Adrenal gland (tissue), 12 donors: Measurements from ENCODE around the gene ADIPOR2. TPM values are rescaled to one million over a fixed set of nuclear protein-coding genes. Genes with fewer than 3 reads are reported as not detected.

Experiments used
- DNase-seq, 7 donors: peaks; one replicate each; pipeline ENCODE4 v3.0.0-alpha.2; 2019 to 2020
- H3K27ac ChIP-seq, 5 donors: fragments of 200-600 bp; sonication (generic) in 4 of 5; 1 replicate in 3 of 5; 2 replicates in 2 of 5; pipeline versions ENCODE4 v1.5.1 to v1.8.0; 2016 to 2020; ENCODE audit warnings: mild to moderate bottlenecking in 1 of 5
- H3K27me3 ChIP-seq: fragments of 200-600 bp; 2 replicates; pipeline ENCODE4 v1.8.0; 2021
- H3K36me3 ChIP-seq, 2 donors: fragments of 200-600 bp; replicated peaks in 1 of 2; 1 replicate in 1 of 2; 2 replicates in 1 of 2; pipeline versions ENCODE4 v1.5.1 to v1.8.0; 2018 to 2022
- H3K4me1 ChIP-seq, 2 donors: fragments of 200-600 bp; replicated peaks in 1 of 2; 1 replicate in 1 of 2; 2 replicates in 1 of 2; pipeline versions ENCODE4 v1.5.1 to v1.8.0; 2018 to 2021
- H3K4me3 ChIP-seq, 4 donors: fragments of 200-600 bp; sonication (generic) in 3 of 4; one replicate each; pipeline ENCODE4 v1.5.1; 2016 to 2018
- H3K9me3 ChIP-seq, 3 donors: fragments of 200-600 bp; sonication (generic) in 1 of 3; replicated peaks in 1 of 3; 1 replicate in 2 of 3; 2 replicates in 1 of 3; pipeline versions ENCODE4 v1.5.1 to v1.8.0; 2016 to 2021
- CTCF ChIP-seq, 6 experiments: fragments of 450-650 bp in 4 of 6; fragments of 200-600 bp in 2 of 6; sonication (generic) in 1 of 6; IDR thresholded peaks; 1 replicate in 5 of 6; 2 replicates in 1 of 6; pipeline versions ENCODE4 v1.5.1 to v1.8.0; 2016 to 2021; ENCODE audit warnings: antibody characterized with exemption in 6 of 6, mild to moderate bottlenecking in 2 of 6, moderate library complexity in 1 of 6
- POLR2A ChIP-seq, 2 donors: fragments of 450-650 bp; IDR thresholded peaks; one replicate each; pipeline ENCODE4 v1.6.1; 2017; ENCODE audit warnings: antibody characterized with exemption in 2 of 2, mild to moderate bottlenecking in 2 of 2, moderate library complexity in 1 of 2
- WGBS, 4 donors: extraction: QIAGEN DNeasy Blood & Tissue Kit in 2 of 4; methylation state at CpG; one replicate each; pipeline versions ENCODE4 v1.1.5 to v1.1.7; 2013 to 2017; 5-methylcytosine and 5-hydroxymethylcytosine counted together
- intact Hi-C, 2 donors: fragments of 100-400 bp; cut with DNase I; formaldehyde crosslinking; loops; one replicate each; pipeline versions ENCODE4 v1.14.1 to v1.15.0; 2022 to 2023
- polyA plus RNA-seq, 3 donors: library from polyadenylated mRNA; stranded (reverse); fragments of 200-250 nt in 2 of 3; fragments of 350-450 nt in 1 of 3; fragmentation: Illumina TruSeq in 1 of 3; extraction: RNeasy Lipid Tissue Mini Kit (QIAGEN cat#74804) in 1 of 3; gene quantifications; one replicate each; pipeline ENCODE4 v1.2.3, GENCODE V29; 2013 to 2014
- total RNA-seq, 9 donors: library from RNA; depleted of rRNA in 4 of 9; stranded (reverse); fragments of >200 nt in 4 of 9; fragments of 120-200 nt in 1 of 9; fragmentation: NEBNext Ultra II Directional in 1 of 9; extraction: Animal tissue kit (Norgen Biotek cat#: 25700) in 1 of 9; gene quantifications; one replicate each; pipeline versions ENCODE4 v1.1.0 to v1.2.4, GENCODE V29; 2013 to 2023
- donor health status: healthy with polysubstance abuse.
- donor health status: Bipolar disorder and iron deficiency.
- donor health status: DM: yes; HTN: yes; CAD: no.
- donor health status: DM: no; HTN: no; CAD: no.
- donor health status: DM: no; HTN: no; CAD: no.
- donor health status: DM: yes; HTN: yes; CAD: no.

Gene ADIPOR2
- total and polyA plus RNA-seq, 12 donors: 46.2 to 214 (median 98.6) TPM

GRCh38 chr12:1651946-1652345 lies 38.9 kb upstream of the ADIPOR2 start:
- Histone ChIP-seq H3K27ac (no peak overlapping the region), H3K4me1 (peaks cover 8 to 13% of the 10 kb centered on the region in 2 donors), H3K9me3 (no peaks in the 10 kb centered on the region), H3K27me3 (no peaks in the 10 kb centered on the region), H3K4me3 (no peak overlapping the region), H3K36me3 (no peaks in the 10 kb centered on the region)
- no peak for TF ChIP-seq POLR2A (IDR thresholded peaks at IDR 0.05)
- TF ChIP-seq CTCF (IDR thresholded peaks at IDR 0.05): no peak
- DNase-seq: no peak
- intact Hi-C loops: loop anchor here (2.0 to 10.0 kb wide), 2 partner anchors 139 to 283 kb away; no protein-coding TSS in a partner anchor

GRCh38 chr12:1655225-1655788 lies 35.6 kb upstream of the ADIPOR2 start:
- DNase-seq: no peak
- H3K4me1 ChIP-seq: peaks cover 15 to 19% of the 10 kb centered on the region in 2 donors
- WGBS, 4 donors: 87 to 100% (median 92%) methylated on average over 4 to 6 of the region's 6 CpGs
- TF ChIP-seq POLR2A (IDR thresholded peaks at IDR 0.05) (no peak), CTCF (IDR thresholded peaks at IDR 0.05) (no peak)
- no peak overlapping the region for H3K27ac ChIP-seq
- H3K27me3 ChIP-seq: no peaks in the 10 kb centered on the region
- intact Hi-C loops: loop anchor here in 1 of 2 donors (2.0 to 10.0 kb wide), 3 partner anchors 37 to 279 kb away; partner anchors contain the start of gene ADIPOR2
- no peak overlapping the region for H3K4me3 ChIP-seq
- no peaks in the 10 kb centered on the region for H3K9me3 ChIP-seq
- no peaks in the 10 kb centered on the region for H3K36me3 ChIP-seq

- Histone ChIP-seq H3K9me3 (no peaks in the 10 kb centered on the region), H3K4me1 (peaks cover 11 to 16% of the 10 kb centered on the region in 2 donors), H3K36me3 (no peaks in the 10 kb centered on the region), H3K4me3 (no peak overlapping the region), H3K27me3 (no peaks in the 10 kb centered on the region), H3K27ac (no peak overlapping the region)
- intact Hi-C loops: loop anchor here in 1 of 2 donors (5.0 to 10.0 kb wide), 2 partner anchors 35 to 278 kb away; partner anchors contain the start of gene ADIPOR2
- no peak for DNase-seq
- no peak for TF ChIP-seq POLR2A (IDR thresholded peaks at IDR 0.05)
- no peak for TF ChIP-seq CTCF (IDR thresholded peaks at IDR 0.05)
- WGBS, 4 donors: 77 to 95% (median 88%) methylated on average over 5 to 12 of the region's 12 CpGs
Observed at GRCh38 chr12:1656902-1657301, 34.0 kb upstream of the ADIPOR2 start.

GRCh38 chr12:1657688-1658087 lies 33.2 kb upstream of the ADIPOR2 start:
- Histone ChIP-seq H3K27me3 (no peaks in the 10 kb centered on the region), H3K4me3 (no peak overlapping the region), H3K27ac (peak overlapping the region in 1 of 5 donors; percentile 92), H3K4me1 (peaks cover 11 to 15% of the 10 kb centered on the region in 2 donors), H3K36me3 (no peaks in the 10 kb centered on the region), H3K9me3 (no peaks in the 10 kb centered on the region)
- WGBS, 4 donors: 56 to 71% (median 62%) methylated on average over 1 of the region's 1 CpG
- intact Hi-C loops: loop anchor here in 1 of 2 donors (5.0 to 10.0 kb wide), 2 partner anchors 35 to 277 kb away; partner anchors contain the start of gene ADIPOR2
- no peak for TF ChIP-seq CTCF (IDR thresholded peaks at IDR 0.05)
- TF ChIP-seq POLR2A (IDR thresholded peaks at IDR 0.05): no peak
- no peak for DNase-seq
